GM12873 (cell line): ENCODE measurements around the gene LTBP2.

ENCODE experiments used
- CTCF ChIP-seq: IDR thresholded peaks from 2 replicates; pipeline ENCODE4 v1.5.1; 2012; ENCODE audit warnings: low read depth, mild to moderate bottlenecking, moderate library complexity, low read length, control low read depth; ENCODE audit not compliant: insufficient read depth; ENCODE audit errors: missing control alignments

LTBP2 gene

GRCh38 chr14:74593241-74593953 is 18.6 kb downstream of the LTBP2 start:
- TF ChIP-seq CTCF = no peak

GRCh38 chr14:74592476-74593201 is 19.4 kb downstream of the LTBP2 start:
- TF ChIP-seq CTCF = no peak

GRCh38 chr14:74591899-74592298 is 20.1 kb downstream of the LTBP2 start:
- no peak for TF ChIP-seq CTCF

- TF ChIP-seq CTCF = no peak
Observed at GRCh38 chr14:74591394-74591793, 20.6 kb downstream of the LTBP2 start.

- TF ChIP-seq CTCF = no peak
Observed at GRCh38 chr14:74589291-74589879, 22.7 kb downstream of the LTBP2 start.

- no peak for TF ChIP-seq CTCF
Observed at GRCh38 chr14:74587363-74587707, 24.7 kb downstream of the LTBP2 start.

- TF ChIP-seq CTCF = no peak
Observed at GRCh38 chr14:74586681-74587362, 25.2 kb downstream of the LTBP2 start.
